ENCODE measurements around the gene MAF. TPM values are rescaled to one million over a fixed set of nuclear protein-coding genes. Genes with fewer than 3 reads are reported as not detected.

The MAF gene
- total and polyA plus RNA-seq, 2 of the 13 experiments (the other 11 are each of a cell fraction or from before 2014, with no cell fraction given): 0.07 to 0.31 TPM

- TF ChIP-seq ZNF784 (CRISPR knock-in tag; IDR thresholded peaks at IDR 0.05; ENCODE audit: borderline replicate concordance) (no peak), ZNF7 (CRISPR knock-in tag; IDR thresholded peaks at IDR 0.05) (no peak), HIVEP1 (CRISPR knock-in tag; IDR thresholded peaks at IDR 0.05) (no peak), ZNF513 (CRISPR knock-in tag; conservative IDR thresholded peaks at IDR 0.05) (no peak), RORA (CRISPR knock-in tag; IDR thresholded peaks at IDR 0.05) (no peak), ZNF350 (CRISPR knock-in tag; IDR thresholded peaks at IDR 0.05; ENCODE audit: borderline replicate concordance, low read depth) (no peak; the same call in 1 of the 2 replicates), PATZ1 (CRISPR knock-in tag; IDR thresholded peaks at IDR 0.05) (no peak), SNAI1 (CRISPR knock-in tag; IDR thresholded peaks at IDR 0.05; ENCODE audit: borderline replicate concordance) (no peak), RXRB (CRISPR knock-in tag; IDR thresholded peaks at IDR 0.05; ENCODE audit: borderline replicate concordance) (peak; percentile 60; the same call in 1 of the 2 replicates), GLMP (CRISPR knock-in tag; IDR thresholded peaks at IDR 0.05; ENCODE audit: borderline replicate concordance) (no peak), ZMYM2 (CRISPR knock-in tag; IDR thresholded peaks at IDR 0.05) (0 out of 2 replicates have a peak, but pooled peaks have one; percentile 26), HMG20B (CRISPR knock-in tag; conservative IDR thresholded peaks at IDR 0.05) (no peak), MED1 (CRISPR knock-in tag; IDR thresholded peaks at IDR 0.05) (peak; percentile 25; the same call in 1 of the 2 replicates), POGZ (CRISPR knock-in tag; IDR thresholded peaks at IDR 0.05) (peak; percentile 50), ZNF83 (CRISPR knock-in tag; IDR thresholded peaks at IDR 0.05; ENCODE audit: borderline replicate concordance) (no peak), FOSL1 (CRISPR knock-in tag; IDR thresholded peaks at IDR 0.05; ENCODE audit: borderline replicate concordance) (no peak), SOX5 (CRISPR knock-in tag; IDR thresholded peaks at IDR 0.05; ENCODE audit: borderline replicate concordance) (peak; percentile 29; the same call in 1 of the 2 replicates), FOXP1 (IDR thresholded peaks at IDR 0.05) (no peak), FOXP1 (CRISPR knock-in tag; IDR thresholded peaks at IDR 0.05) (no peak), PRPF4 (IDR thresholded peaks at IDR 0.05; ENCODE audit: low read depth, low read length, poor library complexity, severe bottlenecking) (no peak), ZNF576 (CRISPR knock-in tag; IDR thresholded peaks at IDR 0.05) (no peak), THYN1 (CRISPR knock-in tag; IDR thresholded peaks at IDR 0.05; ENCODE audit: borderline replicate concordance, low read depth) (no peak), ZUFSP (CRISPR knock-in tag; IDR thresholded peaks at IDR 0.05; ENCODE audit: borderline replicate concordance) (no peak), ZNF430 (CRISPR knock-in tag; IDR thresholded peaks at IDR 0.05) (0 out of 2 replicates have a peak, but pooled peaks have one; percentile 46)
These were observed 35.8 kb downstream of the MAF start (continued) for GRCh38 chr16:79564671-79565107.
